Trophoblast cell (in vitro differentiated cells and primary cell): Measurements from ENCODE around the gene KDM4C.

ENCODE experiments used
- DNase-seq, 2 donors: peaks; one replicate each; pipeline ENCODE4 v3.0.0-alpha.2; 2016
- H2AFZ ChIP-seq: 2 replicates; pipeline ENCODE4 v1.6.1; 2013; ENCODE audit warnings: low read length, moderate library complexity, mild to moderate bottlenecking; ENCODE audit not compliant: insufficient read depth, poor library complexity
- H2AK5ac ChIP-seq: 2 replicates; pipeline ENCODE4 v1.6.1; 2013; ENCODE audit warnings: mild to moderate bottlenecking, low read length
- H2BK120ac ChIP-seq: 2 replicates; pipeline ENCODE4 v1.6.1; 2013; ENCODE audit warnings: low read length, mild to moderate bottlenecking, moderate library complexity; ENCODE audit not compliant: insufficient read depth, poor library complexity
- H2BK12ac ChIP-seq: 2 replicates; pipeline ENCODE4 v1.6.1; 2013; ENCODE audit warnings: mild to moderate bottlenecking, low read length, moderate library complexity
- H2BK5ac ChIP-seq: 2 replicates; pipeline ENCODE4 v1.6.1; 2013; ENCODE audit warnings: low read length, low read depth, moderate library complexity, mild to moderate bottlenecking; ENCODE audit not compliant: poor library complexity
- H3K14ac ChIP-seq: 2 replicates; pipeline ENCODE4 v1.6.1; 2013; ENCODE audit warnings: mild to moderate bottlenecking, low read length
- H3K18ac ChIP-seq: 2 replicates; pipeline ENCODE4 v1.6.1; 2013; ENCODE audit warnings: mild to moderate bottlenecking, low read length
- H3K23ac ChIP-seq: 2 replicates; pipeline ENCODE4 v1.6.1; 2013; ENCODE audit warnings: low read length
- H3K27ac ChIP-seq: 2 replicates; pipeline ENCODE4 v1.5.1; 2013; ENCODE audit warnings: low read depth, mild to moderate bottlenecking, inconsistent platforms, low read length, moderate library complexity
- H3K27me3 ChIP-seq: 2 replicates; pipeline ENCODE4 v1.6.1; 2013; ENCODE audit warnings: inconsistent platforms, mild to moderate bottlenecking, low read length, moderate library complexity; ENCODE audit not compliant: insufficient read depth
- H3K36me3 ChIP-seq, 2 experiments: 1 replicate in 1 of 2; 2 replicates in 1 of 2; pipeline ENCODE4 v1.6.1; 2013; ENCODE audit warnings: low read length in 2 of 2, mild to moderate bottlenecking in 2 of 2, moderate library complexity in 1 of 2; ENCODE audit not compliant: insufficient read depth in 2 of 2, control insufficient read depth in 1 of 2
- H3K4ac ChIP-seq: 2 replicates; pipeline ENCODE4 v1.6.1; 2013; ENCODE audit warnings: low read depth, mild to moderate bottlenecking, low read length, moderate library complexity
- H3K4me1 ChIP-seq, 2 experiments: 1 replicate in 1 of 2; 2 replicates in 1 of 2; pipeline ENCODE4 v1.6.1; 2013; ENCODE audit warnings: low read length in 2 of 2, mild to moderate bottlenecking in 2 of 2, moderate library complexity in 1 of 2; ENCODE audit not compliant: insufficient read depth in 2 of 2, control insufficient read depth in 1 of 2
- H3K4me2 ChIP-seq: 2 replicates; pipeline ENCODE4 v1.6.1; 2013; ENCODE audit warnings: inconsistent platforms, mild to moderate bottlenecking, low read length, moderate library complexity
- H3K4me3 ChIP-seq: 2 replicates; pipeline ENCODE4 v1.5.1; 2013; ENCODE audit warnings: mild to moderate bottlenecking, low read depth, low read length, inconsistent platforms
- H3K79me1 ChIP-seq: one replicate; pipeline ENCODE4 v1.6.1; 2013; ENCODE audit warnings: low read length
- H3K79me2 ChIP-seq: 2 replicates; pipeline ENCODE4 v1.6.1; 2013; ENCODE audit warnings: low read length, mild to moderate bottlenecking; ENCODE audit not compliant: control insufficient read depth, insufficient read depth, poor library complexity
- H3K9ac ChIP-seq: 2 replicates; pipeline ENCODE4 v1.6.1; 2013; ENCODE audit warnings: mild to moderate bottlenecking, low read length
- H3K9me3 ChIP-seq: 2 replicates; pipeline ENCODE4 v1.6.1; 2013; ENCODE audit warnings: low read depth, mild to moderate bottlenecking, control low read depth, inconsistent platforms, low read length; ENCODE audit not compliant: insufficient read depth
- H4K12ac ChIP-seq: 2 replicates; pipeline ENCODE4 v1.6.1; 2013; ENCODE audit warnings: low read depth, mild to moderate bottlenecking, low read length, moderate library complexity
- H4K8ac ChIP-seq: 2 replicates; pipeline ENCODE4 v1.6.1; 2013; ENCODE audit warnings: low read depth, mild to moderate bottlenecking, low read length, moderate library complexity
- H4K91ac ChIP-seq: one replicate; pipeline ENCODE4 v1.6.1; 2013; ENCODE audit warnings: low read depth, mild to moderate bottlenecking, low read length, moderate library complexity
- WGBS: extraction: QIAGEN DNeasy Blood & Tissue Kit; methylation state at CpG from one replicate; pipeline ENCODE4 v1.1.7; 2013; ENCODE audit warnings: missing lambda C conversion rate; ENCODE audit not compliant: insufficient read length, insufficient coverage; ENCODE audit errors: extremely low coverage; 5-methylcytosine and 5-hydroxymethylcytosine counted together

The KDM4C gene

DNA sequence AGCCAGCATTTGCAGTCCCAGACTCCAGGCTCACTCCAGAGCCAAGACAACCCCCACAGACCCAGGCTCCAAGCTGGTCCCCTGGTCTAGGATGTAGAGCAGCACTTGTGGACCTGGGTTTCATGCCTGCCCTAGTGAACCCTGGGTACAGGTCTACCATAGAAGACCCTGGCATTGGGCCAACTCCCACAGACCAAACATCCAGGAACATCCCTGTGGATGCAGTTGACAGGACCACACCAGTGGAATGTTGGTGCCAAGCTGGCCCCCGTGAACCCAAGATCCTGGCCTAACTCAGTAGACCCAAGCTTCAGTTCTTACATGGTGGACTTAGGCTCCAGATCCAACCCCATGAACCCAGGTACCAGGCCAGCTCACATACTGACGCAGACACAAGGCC is 250.6 kb downstream of the KDM4C start:
- Histone ChIP-seq H3K4me3 (no peak overlapping the region), H3K4me2 (no peak overlapping the region), H4K8ac (no peak overlapping the region), H3K27me3 (no peaks in the 10 kb centered on the region), H3K4ac (no peak overlapping the region), H3K23ac (no peak overlapping the region), H3K36me3 (peaks cover 2% of the 10 kb centered on the region in 2 experiments), H3K79me2 (no peaks in the 10 kb centered on the region), H3K9me3 (peaks cover 4% of the 10 kb centered on the region), H3K14ac (no peak overlapping the region), H3K27ac (no peak overlapping the region), H3K4me1 (no peaks in the 10 kb centered on the region), H4K91ac (no peak overlapping the region), H2AFZ (no peak overlapping the region), H4K12ac (no peak overlapping the region), H2BK5ac (no peak overlapping the region), H3K9ac (no peak overlapping the region), H3K18ac (no peak overlapping the region), H2BK120ac (no peak overlapping the region), H2AK5ac (no peak overlapping the region), H2BK12ac (no peak overlapping the region), H3K79me1 (no peaks in the 10 kb centered on the region)
- DNase-seq: no peak
- no CpG with 5 or more reads among the region's 2 CpGs for WGBS

GRCh38 chr9:7009065-7009464 is 251.3 kb downstream of the KDM4C start:
- Histone ChIP-seq H3K79me1 (no peaks in the 10 kb centered on the region), H3K79me2 (no peaks in the 10 kb centered on the region)
- no CpG with 5 or more reads among the region's 1 CpG for WGBS

DNA sequence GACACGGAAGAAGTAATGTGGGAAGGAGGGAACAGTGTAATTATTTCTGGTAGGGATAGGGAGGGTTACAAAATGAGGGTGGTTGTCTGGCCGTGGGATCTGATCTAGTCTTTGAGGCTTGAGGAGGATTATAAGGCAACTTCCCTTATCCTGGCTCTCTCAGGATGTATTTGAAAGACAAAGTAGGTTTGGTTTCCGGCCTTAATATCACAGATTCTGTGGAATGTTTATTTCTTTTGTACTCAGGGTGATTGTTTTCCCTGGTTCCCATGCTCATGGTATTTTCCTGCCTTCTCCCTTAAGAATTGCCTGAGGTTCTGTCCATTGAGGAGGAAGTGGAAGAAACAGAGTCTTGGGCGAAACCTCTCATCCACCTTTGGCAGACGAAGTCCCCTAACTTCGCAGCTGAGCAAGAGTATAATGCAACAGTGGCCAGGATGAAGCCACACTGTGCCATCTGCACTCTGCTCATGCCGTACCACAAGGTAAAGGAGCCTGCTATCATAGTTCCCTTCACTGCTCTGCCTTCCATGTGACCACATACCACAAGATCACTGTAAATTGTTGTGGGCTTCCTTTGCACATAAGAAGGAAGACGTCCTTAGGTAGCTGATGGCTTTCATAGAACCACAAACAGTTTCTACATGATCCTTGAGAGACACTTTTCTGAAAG is 253.8 kb downstream of the KDM4C start:
- no peak overlapping the region for H4K91ac ChIP-seq
- no peak overlapping the region for H2BK12ac ChIP-seq
- no peak for DNase-seq
- no peak overlapping the region for H2BK120ac ChIP-seq
- H3K9ac ChIP-seq: no peak overlapping the region
- H4K12ac ChIP-seq: no peak overlapping the region
- H4K8ac ChIP-seq: no peak overlapping the region
- H3K27me3 ChIP-seq: no peaks in the 10 kb centered on the region
- no peak overlapping the region for H2BK5ac ChIP-seq
- no peak overlapping the region for H2AFZ ChIP-seq
- no peak overlapping the region for H3K4me3 ChIP-seq
- no peaks in the 10 kb centered on the region for H3K79me1 ChIP-seq
- H3K36me3 ChIP-seq: peaks cover 2% of the 10 kb centered on the region in 2 experiments
- WGBS: no CpG with 5 or more reads among the region's 8 CpGs
- no peak overlapping the region for H3K27ac ChIP-seq
- no peak overlapping the region for H3K4me2 ChIP-seq
- no peak overlapping the region for H3K18ac ChIP-seq
- no peak overlapping the region for H3K14ac ChIP-seq
- H3K79me2 ChIP-seq: no peaks in the 10 kb centered on the region
- H3K4me1 ChIP-seq: no peaks in the 10 kb centered on the region
- H3K4ac ChIP-seq: no peak overlapping the region
- H2AK5ac ChIP-seq: no peak overlapping the region
- peaks cover 4% of the 10 kb centered on the region for H3K9me3 ChIP-seq
- H3K23ac ChIP-seq: no peak overlapping the region

More at GRCh38 chr9:7009065-7009464, 251.3 kb downstream of the KDM4C start:
- Histone ChIP-seq H3K36me3 (peaks cover 2% of the 10 kb centered on the region in 2 experiments), H3K27ac (no peak overlapping the region), H3K27me3 (no peaks in the 10 kb centered on the region), H3K4me2 (no peak overlapping the region), H4K8ac (no peak overlapping the region), H2AK5ac (no peak overlapping the region), H3K9ac (no peak overlapping the region), H2BK120ac (no peak overlapping the region), H3K4ac (no peak overlapping the region), H2BK12ac (no peak overlapping the region), H4K91ac (no peak overlapping the region), H2AFZ (no peak overlapping the region), H3K4me3 (no peak overlapping the region), H2BK5ac (no peak overlapping the region), H3K9me3 (peaks cover 4% of the 10 kb centered on the region), H3K18ac (no peak overlapping the region), H3K4me1 (no peaks in the 10 kb centered on the region), H3K23ac (no peak overlapping the region), H4K12ac (no peak overlapping the region), H3K14ac (no peak overlapping the region)
- DNase-seq: no peak

- Histone ChIP-seq H3K79me2 (no peaks in the 10 kb centered on the region), H2AK5ac (no peak overlapping the region), H2BK12ac (no peak overlapping the region), H3K4me3 (no peak overlapping the region), H3K4ac (no peak overlapping the region), H3K27ac (no peak overlapping the region), H3K27me3 (no peaks in the 10 kb centered on the region), H4K91ac (no peak overlapping the region), H3K4me2 (no peak overlapping the region), H2BK5ac (no peak overlapping the region), H3K18ac (no peak overlapping the region), H3K9me3 (no peaks in the 10 kb centered on the region), H3K36me3 (no peaks in the 10 kb centered on the region), H3K79me1 (no peaks in the 10 kb centered on the region), H2AFZ (no peak overlapping the region), H4K8ac (no peak overlapping the region), H3K23ac (no peak overlapping the region), H2BK120ac (no peak overlapping the region), H3K4me1 (no peaks in the 10 kb centered on the region), H3K9ac (no peak overlapping the region), H3K14ac (no peak overlapping the region), H4K12ac (no peak overlapping the region)
- whole genome bisulfite sequencing: no CpG with 5 or more reads among the region's 4 CpGs
- no peak for DNase-seq
Observed at GRCh38 chr9:7027996-7028395, 270.2 kb downstream of the KDM4C start.
